Gastrocnemius medialis (tissue), 4 donors: ENCODE measurements around the gene THEM5. TPM values are rescaled to one million over a fixed set of nuclear protein-coding genes. Genes with fewer than 3 reads are reported as not detected.

Source experiments
- ATAC-seq, 2 donors: fragments of 150-250 bp; one replicate each; pipeline ENCODE4 v1.9.1; 2016
- DNase-seq, 2 donors: peaks; one replicate each; pipeline ENCODE4 v3.0.0-alpha.2; 2019
- H3K27ac ChIP-seq, 4 donors: fragments of 200-600 bp; sonication (generic); 1 replicate in 1 of 4; 2 replicates in 3 of 4; pipeline ENCODE4 v1.5.1; 2016 to 2018; ENCODE audit warnings: mild to moderate bottlenecking in 2 of 4, moderate library complexity in 1 of 4
- H3K27me3 ChIP-seq, 3 donors: fragments of 200-600 bp; sonication (generic) in 2 of 3; 1 replicate in 1 of 3; 2 replicates in 2 of 3; pipeline versions ENCODE4 v1.5.1 to v1.6.0; 2016 to 2019; ENCODE audit warnings: mild to moderate bottlenecking in 1 of 3, moderate library complexity in 1 of 3
- H3K36me3 ChIP-seq, 2 donors: fragments of 200-600 bp; sonication (generic) in 1 of 2; one replicate each; pipeline ENCODE4 v1.5.1; 2017 to 2018
- H3K4me1 ChIP-seq, 2 donors: fragments of 200-600 bp; sonication (generic) in 1 of 2; one replicate each; pipeline ENCODE4 v1.5.1; 2016 to 2017; ENCODE audit warnings: mild to moderate bottlenecking in 2 of 2
- H3K4me3 ChIP-seq, 4 donors: fragments of 200-600 bp; sonication (generic) in 3 of 4; 1 replicate in 1 of 4; 2 replicates in 3 of 4; pipeline ENCODE4 v1.5.1; 2016 to 2019; ENCODE audit warnings: mild to moderate bottlenecking in 2 of 4
- H3K9me3 ChIP-seq, 3 donors: fragments of 200-600 bp; sonication (generic) in 2 of 3; 1 replicate in 1 of 3; 2 replicates in 2 of 3; pipeline ENCODE4 v1.5.1; 2016 to 2019
- POLR2A ChIP-seq, 2 donors: fragments of 450-650 bp; IDR thresholded peaks; one replicate each; pipeline ENCODE4 v1.6.1; 2017; ENCODE audit warnings: antibody characterized with exemption in 2 of 2, mild to moderate bottlenecking in 2 of 2, moderate library complexity in 2 of 2
- in situ Hi-C, 4 donors: fragments of 200-750 bp; cut with MboI; loops; one replicate each; pipeline versions ENCODE4 v1.15.0 to v1.8.0; 2017; ENCODE audit warnings: low sequenced_read_pairs in 4 of 4
- intact Hi-C: fragments of 100-400 bp; cut with DNase I; formaldehyde crosslinking; loops from one replicate; pipeline ENCODE4 v1.15.1; 2023; ENCODE audit warnings: low total_unique reads
- total RNA-seq, 4 donors: library from RNA; depleted of rRNA; stranded (reverse); fragments of >200 nt; gene quantifications; one replicate each; pipeline versions ENCODE4 v1.1.0 to v1.2.3, GENCODE V29; 2016
- TF ChIP-seq, protein P1 (sequence below), 5 experiments: fragments of 450-650 bp in 3 of 5; fragments of 200-600 bp in 2 of 5; sonication (generic) in 2 of 5; IDR thresholded peaks in 4 of 5; conservative IDR thresholded peaks in 1 of 5; 1 replicate in 4 of 5; 2 replicates in 1 of 5; pipeline ENCODE4 v1.5.1; 2016 to 2019; ENCODE audit warnings: antibody characterized with exemption in 5 of 5, mild to moderate bottlenecking in 3 of 5, moderate library complexity in 3 of 5

THEM5 gene
- total RNA-seq, 4 donors from 2014 or later = not detected

GRCh38 chr1:151799179-151800022 lies 54.1 kb downstream of the THEM5 start:
- intact Hi-C loops = no loop called here
- H3K4me3 ChIP-seq = no peak overlapping the region
- H3K27ac ChIP-seq = no peak overlapping the region
- no peaks in the 10 kb centered on the region for H3K9me3 ChIP-seq
- DNase-seq = no peak
- TF ChIP-seq, protein P1, sequence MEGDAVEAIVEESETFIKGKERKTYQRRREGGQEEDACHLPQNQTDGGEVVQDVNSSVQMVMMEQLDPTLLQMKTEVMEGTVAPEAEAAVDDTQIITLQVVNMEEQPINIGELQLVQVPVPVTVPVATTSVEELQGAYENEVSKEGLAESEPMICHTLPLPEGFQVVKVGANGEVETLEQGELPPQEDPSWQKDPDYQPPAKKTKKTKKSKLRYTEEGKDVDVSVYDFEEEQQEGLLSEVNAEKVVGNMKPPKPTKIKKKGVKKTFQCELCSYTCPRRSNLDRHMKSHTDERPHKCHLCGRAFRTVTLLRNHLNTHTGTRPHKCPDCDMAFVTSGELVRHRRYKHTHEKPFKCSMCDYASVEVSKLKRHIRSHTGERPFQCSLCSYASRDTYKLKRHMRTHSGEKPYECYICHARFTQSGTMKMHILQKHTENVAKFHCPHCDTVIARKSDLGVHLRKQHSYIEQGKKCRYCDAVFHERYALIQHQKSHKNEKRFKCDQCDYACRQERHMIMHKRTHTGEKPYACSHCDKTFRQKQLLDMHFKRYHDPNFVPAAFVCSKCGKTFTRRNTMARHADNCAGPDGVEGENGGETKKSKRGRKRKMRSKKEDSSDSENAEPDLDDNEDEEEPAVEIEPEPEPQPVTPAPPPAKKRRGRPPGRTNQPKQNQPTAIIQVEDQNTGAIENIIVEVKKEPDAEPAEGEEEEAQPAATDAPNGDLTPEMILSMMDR (IDR thresholded peaks at IDR 0.05 in 4 of 5, conservative IDR thresholded peaks at IDR 0.05 in 1 of 5) = no peak
- TF ChIP-seq POLR2A (IDR thresholded peaks at IDR 0.05) = no peak
- in situ Hi-C loops = no loop called here
- H3K27me3 ChIP-seq = no peaks in the 10 kb centered on the region
- H3K36me3 ChIP-seq = no peaks in the 10 kb centered on the region
- peaks cover 0 to 2% of the 10 kb centered on the region in 2 donors for H3K4me1 ChIP-seq
- no peak for ATAC-seq

- Histone ChIP-seq H3K4me3 (no peak overlapping the region), H3K27ac (no peak overlapping the region), H3K36me3 (no peaks in the 10 kb centered on the region), H3K9me3 (no peaks in the 10 kb centered on the region), H3K4me1 (no peaks in the 10 kb centered on the region), H3K27me3 (no peaks in the 10 kb centered on the region)
- ATAC-seq (no peak), DNase-seq (no peak)
- in situ Hi-C loops = no loop called here
- TF ChIP-seq, protein P1 (IDR thresholded peaks at IDR 0.05 in 4 of 5, conservative IDR thresholded peaks at IDR 0.05 in 1 of 5) = no peak
- TF ChIP-seq POLR2A (IDR thresholded peaks at IDR 0.05) = no peak
- intact Hi-C loops = no loop called here
Measured at GRCh38 chr1:151798571-151798970, 54.9 kb downstream of the THEM5 start.

Other genes with a start within 250 kb of the THEM5 start
- gene SNX27, start 241.7 kb downstream of the THEM5 start, total RNA-seq = 10 to 100 TPM; 37.0 to 43.7 (median 40.9) TPM
- not detected for gene CELF3, start 136.9 kb downstream of the THEM5 start, total RNA-seq
- not detected for gene RIIAD1, start 132.2 kb downstream of the THEM5 start, total RNA-seq
- 10 to 100 TPM; 61.4 to 74.7 (median 65.6) TPM for gene MRPL9, start 90.2 kb downstream of the THEM5 start, total RNA-seq
- gene TDRKH, start 63.2 kb downstream of the THEM5 start, total RNA-seq = 1 to 10 TPM; 3.9 to 8.3 (median 4.6) TPM
- gene LINGO4, start 48.3 kb downstream of the THEM5 start, total RNA-seq = 10 to 100 TPM in 2 of 4 donors, 1 to 10 TPM in 2; 4.2 to 24.5 (median 14.3) TPM
- gene RORC, start 21.9 kb downstream of the THEM5 start, total RNA-seq = 100 to 1,000 TPM in 3 of 4 donors, 10 to 100 TPM in 1; 61.3 to 251 (median 163) TPM
- gene C2CD4D, start 13.9 kb downstream of the THEM5 start, total RNA-seq = not detected
- gene THEM4, start 55.8 kb upstream of the THEM5 start, total RNA-seq = 10 to 100 TPM in 1 of 4 donors, 1 to 10 TPM in 3; 7.7 to 21.8 (median 9.6) TPM
- 10 to 100 TPM in 3 of 4 donors, 1 to 10 TPM in 1; 6.4 to 60.3 (median 28.0) TPM for gene S100A10, start 140.1 kb upstream of the THEM5 start, total RNA-seq
- gene S100A11, start 183.3 kb upstream of the THEM5 start, total RNA-seq = 10 to 100 TPM in 3 of 4 donors, 1 to 10 TPM in 1; 8.4 to 66.2 (median 29.8) TPM
- gene TCHHL1, start 235.4 kb upstream of the THEM5 start, total RNA-seq = not detected